ENCODE measurements around the gene FBXO10.
"Not testable (repeated sequence)": the region's sequence is repeated elsewhere in the genome, so short reads cannot be mapped to it uniquely, and the experiment has no call there.

FBXO10 gene

DNA sequence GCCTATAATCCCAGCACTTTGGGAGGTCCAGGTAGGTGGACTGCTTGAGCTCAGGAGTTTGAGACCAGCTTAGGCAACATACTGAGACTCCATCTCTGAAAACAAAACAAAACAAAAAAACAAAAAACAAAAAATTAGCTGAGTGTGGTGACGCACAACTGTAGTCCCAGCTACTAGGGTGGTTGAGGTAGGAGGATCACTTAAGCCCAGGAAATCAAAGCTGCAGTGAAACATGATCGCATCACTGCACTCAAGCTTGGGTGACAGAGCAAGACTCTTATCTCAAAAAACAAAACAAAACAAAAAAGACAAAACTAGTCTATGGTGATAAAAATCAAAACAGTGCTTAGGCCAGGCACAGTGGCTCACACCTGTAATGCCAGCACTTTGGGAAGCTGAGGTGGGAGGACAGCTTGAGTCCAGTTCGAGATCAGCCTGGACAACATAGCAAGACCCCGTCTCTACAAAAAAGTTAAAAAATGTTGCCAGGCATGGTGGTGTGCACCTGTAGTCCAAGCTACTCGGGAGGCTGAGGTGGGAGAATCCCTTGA is 28.8 kb downstream of the FBXO10 start:
- DNase-seq: no peak

- no peak for DNase-seq
These were observed 32.7 kb downstream of the FBXO10 start for GRCh38 chr9:37543468-37543867.

DNA sequence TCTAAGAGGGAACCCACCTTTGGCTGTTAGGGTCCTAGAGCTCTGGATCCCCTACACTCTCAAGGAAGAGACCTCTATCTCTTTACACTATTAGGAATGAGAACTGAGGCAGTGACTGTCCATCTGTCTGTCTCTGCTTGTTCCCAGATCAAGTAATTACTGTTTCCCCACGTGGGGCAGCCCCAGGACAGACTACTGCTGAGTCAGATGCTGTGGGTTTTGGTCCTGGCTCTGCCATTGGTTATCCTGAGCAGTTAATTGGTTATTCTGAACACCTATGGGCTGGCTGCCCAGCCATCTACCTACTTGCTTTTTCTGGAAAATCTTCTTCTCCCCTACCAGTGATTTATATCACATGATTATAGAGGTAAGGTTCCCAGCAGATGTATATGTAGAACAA is 33.3 kb downstream of the FBXO10 start:
- DNase-seq: no peak

GRCh38 chr9:37542488-37542887 is 33.7 kb downstream of the FBXO10 start:
- DNase-seq: no peak

DNA sequence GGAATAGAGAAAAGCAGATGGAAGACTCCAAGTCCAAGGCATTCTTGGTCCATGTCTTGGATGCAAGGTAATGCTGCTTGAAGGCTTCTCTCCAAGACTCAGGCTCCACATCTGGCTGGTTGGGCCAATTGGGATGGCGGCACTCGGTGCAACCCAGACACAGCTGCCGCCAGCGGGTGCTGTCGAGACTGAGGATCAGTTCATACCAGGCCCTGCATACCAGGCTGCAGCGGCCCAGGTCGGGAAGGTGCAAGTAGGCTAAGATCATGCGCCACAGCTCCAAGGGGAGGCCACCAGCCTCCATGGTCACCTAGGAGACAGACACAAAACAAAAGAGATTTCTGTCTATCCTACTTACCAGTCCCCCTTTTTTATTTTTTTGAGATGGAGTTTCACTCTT is 34.7 kb downstream of the FBXO10 start:
- no peak for DNase-seq

GRCh38 chr9:37540634-37541033 is 35.5 kb downstream of the FBXO10 start:
- DNase-seq: no peak

DNA sequence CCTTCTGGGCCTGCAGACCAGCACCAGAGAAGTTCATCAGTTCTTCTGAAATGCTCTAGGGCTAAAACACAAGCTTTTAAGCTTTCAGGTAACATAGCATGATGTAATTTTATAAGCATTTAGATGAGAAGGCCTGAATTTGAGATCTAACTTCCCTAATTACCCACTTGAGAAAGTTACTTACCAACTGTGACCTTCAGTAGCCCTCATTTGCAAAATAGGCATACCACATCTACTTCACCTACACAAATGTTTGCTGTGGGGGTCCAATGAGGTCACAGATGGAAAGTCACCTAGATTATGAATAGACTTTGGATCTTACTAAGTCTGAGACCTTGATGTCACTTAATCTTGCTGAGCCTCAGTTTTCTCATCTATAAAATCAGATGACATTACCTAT is 36.5 kb downstream of the FBXO10 start:
- DNase-seq: no peak

DNA sequence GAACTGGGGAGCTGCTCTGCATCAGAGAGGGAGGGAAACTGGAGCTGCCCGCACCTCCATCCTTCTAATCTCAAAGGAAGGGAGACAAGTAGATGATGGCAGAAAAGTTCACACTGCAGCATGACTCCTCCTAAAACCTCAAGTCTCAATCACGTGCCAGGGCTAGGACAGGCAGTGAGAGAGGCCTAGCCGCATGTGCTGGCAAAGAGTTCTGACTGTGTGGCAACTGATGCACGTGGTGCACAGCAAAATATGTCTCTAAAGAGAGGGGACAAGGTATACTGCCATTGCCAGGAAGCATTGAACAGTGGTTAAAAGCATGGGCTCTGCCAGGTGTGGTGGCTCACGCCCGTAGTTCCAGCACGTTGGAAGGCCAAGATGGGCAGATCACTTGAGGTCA is 38.1 kb downstream of the FBXO10 start:
- DNase-seq: no peak

- DNase-seq: no peak
These were observed 41.3 kb downstream of the FBXO10 start for GRCh38 chr9:37534901-37535300.

DNA sequence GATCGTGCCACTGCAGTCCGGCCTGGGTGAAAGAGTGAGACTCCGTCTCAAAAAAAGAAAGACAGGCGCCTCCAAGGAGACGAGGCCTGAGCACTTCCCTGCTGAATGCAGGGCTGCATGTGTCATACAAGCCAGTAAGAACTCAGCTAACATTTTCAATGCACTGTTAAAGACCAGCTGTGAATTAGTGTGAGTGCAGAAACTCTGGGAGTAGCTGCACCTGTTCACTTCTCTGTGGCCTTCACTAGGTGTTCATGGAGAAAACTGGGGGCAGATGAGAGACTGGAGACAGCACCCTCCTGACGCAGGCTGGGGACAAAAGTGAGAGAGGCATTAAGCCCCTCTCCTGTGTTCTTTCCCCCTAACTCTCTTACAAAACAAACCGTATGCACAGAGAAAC is 41.8 kb downstream of the FBXO10 start:
- DNase-seq: no peak

DNA sequence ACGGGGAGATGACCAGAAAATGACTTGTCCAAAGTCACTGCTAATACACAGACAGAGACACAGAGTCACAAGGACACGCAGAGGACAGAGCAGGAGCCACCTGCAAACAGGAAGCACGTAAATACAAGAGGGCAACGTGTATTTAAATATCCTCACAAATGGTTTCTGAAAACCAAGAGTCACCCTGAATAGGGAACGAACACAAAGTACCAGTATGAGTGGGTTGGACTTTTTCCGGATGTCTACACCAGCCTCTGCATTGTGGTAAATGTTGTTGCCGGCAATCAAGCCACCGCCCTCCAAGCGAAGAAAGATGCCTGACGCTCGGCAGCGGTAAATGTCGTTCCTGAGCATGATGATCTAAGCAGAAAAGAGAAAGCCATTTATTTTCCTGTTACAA is 44.5 kb downstream of the FBXO10 start:
- DNase-seq: peak; percentile 2

GRCh38 chr9:37528652-37529471 is 47.3 kb downstream of the FBXO10 start:
- no peak for DNase-seq

DNA sequence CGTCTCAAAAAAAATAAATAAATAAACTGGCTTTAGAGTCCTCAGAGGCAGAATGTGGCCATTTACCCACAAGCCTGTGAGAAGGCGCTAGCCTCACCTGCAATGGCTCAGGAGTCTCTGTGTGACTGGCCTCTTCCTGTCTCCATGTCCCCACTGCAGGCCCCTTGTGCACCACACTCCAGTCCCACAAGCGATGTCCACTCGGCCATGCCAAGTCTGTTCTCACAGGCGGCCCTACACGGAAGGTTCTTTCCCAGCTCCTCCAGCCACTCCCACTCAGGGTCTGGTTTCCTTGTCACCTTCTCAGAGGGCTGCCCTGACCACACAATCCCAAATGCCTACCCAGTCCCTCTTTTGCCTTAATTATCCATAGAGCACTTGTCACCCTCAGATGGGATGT is 52.3 kb downstream of the FBXO10 start:
- DNase-seq: no peak

DNA sequence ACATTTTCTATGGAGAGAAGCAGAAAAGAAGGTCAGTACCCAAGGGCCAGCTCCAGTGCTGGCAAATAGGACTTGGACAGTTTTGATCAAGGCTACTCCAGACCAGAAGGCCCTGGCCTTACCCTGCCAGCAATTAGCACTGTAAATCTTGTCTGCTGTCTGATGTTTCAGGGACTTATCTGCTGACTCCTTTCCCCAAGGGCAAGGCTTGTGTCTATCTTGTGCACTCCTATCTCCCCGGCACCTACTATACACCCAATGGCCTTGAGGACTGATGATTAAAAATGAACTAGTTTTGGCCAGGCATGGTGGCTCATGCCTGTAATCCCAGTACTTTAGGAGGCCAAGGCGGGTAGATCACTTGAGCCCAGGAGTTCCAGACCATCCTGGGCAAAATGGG is 53.2 kb downstream of the FBXO10 start:
- DNase-seq: no peak

DNA sequence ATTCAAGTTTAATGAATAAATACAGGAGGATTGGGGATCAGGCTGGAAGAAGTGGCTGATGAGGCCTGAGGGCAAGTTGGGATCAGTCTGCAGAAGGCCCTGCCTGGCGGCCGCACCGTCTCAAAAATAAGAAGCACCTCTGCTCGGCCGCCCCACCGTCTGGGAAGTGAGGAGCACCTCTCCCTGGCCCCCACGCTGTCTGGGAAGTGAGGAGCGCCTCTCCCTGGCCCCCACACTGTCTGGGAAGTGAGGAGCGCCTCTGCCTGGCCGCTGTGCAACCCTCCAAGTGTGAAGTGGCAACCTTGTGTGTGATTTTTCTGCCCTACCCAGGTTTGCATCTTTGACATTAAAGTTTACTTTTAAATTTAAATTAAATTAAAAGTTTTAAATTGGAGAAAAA is 55.1 kb downstream of the FBXO10 start:
- DNase-seq: no peak

- no peak for DNase-seq
These were observed 55.5 kb downstream of the FBXO10 start for GRCh38 chr9:37520641-37521040.

DNA sequence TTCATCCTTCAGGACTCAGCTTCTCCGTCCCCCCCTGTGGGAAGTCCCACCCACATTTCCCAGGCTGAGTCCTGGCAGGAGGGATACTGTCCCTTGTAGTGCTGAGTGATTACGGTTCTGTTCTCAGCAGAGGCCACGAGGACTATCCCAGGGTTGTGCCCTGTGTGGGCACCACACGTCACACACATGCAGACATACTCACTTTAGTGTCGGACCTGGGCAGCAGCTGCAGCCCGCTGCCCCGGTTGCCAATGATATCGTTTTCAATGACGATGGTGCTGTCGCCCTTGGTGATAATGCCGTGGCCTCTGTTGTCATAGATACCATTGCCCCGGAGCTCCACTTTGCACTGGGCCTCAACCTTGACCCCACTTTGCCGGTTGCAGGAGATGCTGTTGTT is 58.3 kb downstream of the FBXO10 start:
- DNase-seq: no peak

- no peak for DNase-seq
These were observed 60.4 kb downstream of the FBXO10 start for GRCh38 chr9:37515620-37516258.

DNA sequence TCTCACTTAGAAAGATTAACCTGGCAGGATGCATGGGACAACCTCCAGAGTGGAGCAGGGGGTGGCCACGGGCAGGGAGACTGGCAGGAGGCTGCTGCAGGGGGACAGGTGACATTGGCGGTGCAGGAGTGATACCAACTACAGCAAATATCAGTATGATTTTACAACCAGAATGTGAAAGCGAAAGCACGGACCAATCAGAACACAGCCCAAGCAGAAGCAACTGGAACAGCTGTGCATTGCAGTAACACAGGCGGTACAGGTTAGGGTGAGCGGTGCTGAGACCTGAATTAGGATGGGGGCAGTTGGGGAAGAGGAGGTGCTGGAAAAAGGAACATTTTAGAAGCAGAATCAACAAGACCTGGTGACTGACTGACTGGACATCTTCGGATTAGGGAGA is 61.2 kb downstream of the FBXO10 start:
- DNase-seq: no peak

DNA sequence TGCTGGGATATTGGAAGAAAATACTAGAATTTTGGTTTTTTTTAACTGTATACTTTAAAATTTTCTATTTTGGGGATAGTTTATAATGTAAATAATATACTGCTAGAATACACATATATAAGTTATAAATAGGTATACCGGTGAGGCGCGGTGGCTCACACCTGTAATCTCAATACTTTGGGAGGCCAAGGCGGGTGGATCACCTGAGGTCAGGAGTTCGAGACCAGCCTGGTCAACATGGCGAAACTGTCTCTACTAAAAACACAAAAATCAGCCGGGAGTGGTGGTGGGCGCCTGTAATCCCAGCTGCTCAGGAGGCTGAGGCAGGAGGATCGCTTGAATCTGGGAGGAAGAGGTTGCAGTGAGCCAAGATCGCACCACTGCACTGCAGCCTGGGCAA is 61.8 kb downstream of the FBXO10 start:
- not testable (repeated sequence) for DNase-seq

- no peak for DNase-seq
These were observed 63.7 kb downstream of the FBXO10 start for GRCh38 chr9:37512437-37512836.

DNA sequence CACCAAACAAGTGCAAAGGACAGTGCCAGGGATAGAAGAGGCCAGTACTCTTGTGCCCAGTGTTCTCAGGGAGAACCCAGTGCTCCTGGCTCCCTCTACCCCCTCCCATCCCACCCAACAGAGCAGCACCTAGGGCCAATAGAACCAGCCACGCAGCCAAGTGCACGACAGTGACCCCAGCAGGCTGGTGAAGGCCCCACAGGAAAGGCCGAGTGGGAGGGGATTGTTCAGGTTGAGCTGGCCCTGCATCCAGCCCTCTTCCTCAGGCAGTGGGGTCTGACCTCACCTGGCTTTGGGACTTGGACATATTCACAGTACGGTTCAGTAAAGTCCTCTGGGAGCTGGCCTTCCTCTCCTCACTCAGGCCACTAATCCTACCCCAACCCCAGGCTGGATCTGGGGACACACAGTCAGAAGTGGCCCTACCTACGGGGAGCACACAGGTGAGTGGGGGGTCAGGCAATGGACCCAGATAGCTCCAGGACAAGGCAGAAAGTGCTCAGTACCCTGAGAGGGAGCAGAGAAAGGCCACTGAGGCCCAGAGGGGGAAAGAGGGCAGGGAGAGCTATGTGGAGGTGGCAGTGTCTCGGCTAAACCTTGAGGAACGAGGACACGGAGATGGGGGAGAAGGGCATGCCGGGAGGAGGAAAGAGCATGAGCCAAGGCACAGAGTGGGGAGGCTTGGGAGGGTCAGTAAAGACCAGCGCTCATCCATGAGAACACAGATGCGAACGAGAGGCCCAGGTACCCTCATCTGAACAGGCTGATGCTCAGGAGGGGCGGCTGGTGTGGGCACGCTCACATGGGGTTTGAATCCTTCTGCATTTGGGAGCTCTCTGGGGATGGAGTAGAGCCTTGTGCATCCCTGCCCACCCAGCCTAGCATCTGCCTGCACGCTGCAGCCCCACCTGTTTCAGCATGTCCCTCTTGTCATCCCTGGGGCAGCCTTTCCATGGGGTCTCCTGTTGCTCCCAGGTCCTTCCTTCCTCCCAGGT is 64.9 kb downstream of the FBXO10 start:
- peak; percentile 79 for DNase-seq

- DNase-seq: not testable (repeated sequence)
These were observed 66.1 kb downstream of the FBXO10 start for GRCh38 chr9:37510053-37510452.
